A204.1 (cell line): ENCODE measurements around the gene ZBTB7C.

Source experiments
- FAIRE-seq: peaks from 2 replicates; lab custom pipeline; 2012; peaks lifted over from hg19 to GRCh38; lab: Jason Lieb, UNC

Gene ZBTB7C

DNA sequence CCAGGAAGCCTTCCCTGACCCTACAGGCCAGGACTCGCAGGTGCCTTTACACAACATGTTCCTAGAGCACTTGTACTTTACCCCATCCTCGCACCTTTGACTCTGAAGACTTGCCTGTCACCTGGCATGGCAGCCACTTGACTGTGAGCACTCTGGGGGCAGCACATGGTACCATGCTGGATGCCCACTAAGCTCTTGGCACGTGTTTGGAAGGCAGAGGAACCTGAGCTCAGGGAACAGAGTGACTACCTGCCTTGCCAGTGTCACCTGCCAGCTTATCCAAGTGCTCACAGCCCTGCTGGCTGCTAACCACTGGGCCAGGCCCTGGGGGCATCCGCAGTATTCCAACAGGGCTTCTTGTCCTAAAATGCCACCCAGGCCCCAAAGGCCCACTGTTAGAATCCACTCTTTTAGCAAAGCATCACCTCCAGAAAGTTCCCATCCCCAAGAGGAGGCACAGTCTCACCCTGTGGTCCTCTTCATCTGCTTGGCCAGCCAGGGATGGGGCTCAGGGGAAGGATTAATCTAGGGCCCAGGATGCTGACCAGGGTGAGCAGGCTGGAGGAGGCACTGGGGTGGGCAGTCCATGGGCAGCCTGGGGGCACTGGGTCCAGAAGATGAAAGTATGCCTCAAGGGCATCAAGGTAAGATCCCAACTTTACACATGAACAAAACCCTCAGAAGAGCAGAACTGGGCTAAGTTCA lies 57.0 kb downstream of the ZBTB7C start:
- FAIRE-seq, result no peak

DNA sequence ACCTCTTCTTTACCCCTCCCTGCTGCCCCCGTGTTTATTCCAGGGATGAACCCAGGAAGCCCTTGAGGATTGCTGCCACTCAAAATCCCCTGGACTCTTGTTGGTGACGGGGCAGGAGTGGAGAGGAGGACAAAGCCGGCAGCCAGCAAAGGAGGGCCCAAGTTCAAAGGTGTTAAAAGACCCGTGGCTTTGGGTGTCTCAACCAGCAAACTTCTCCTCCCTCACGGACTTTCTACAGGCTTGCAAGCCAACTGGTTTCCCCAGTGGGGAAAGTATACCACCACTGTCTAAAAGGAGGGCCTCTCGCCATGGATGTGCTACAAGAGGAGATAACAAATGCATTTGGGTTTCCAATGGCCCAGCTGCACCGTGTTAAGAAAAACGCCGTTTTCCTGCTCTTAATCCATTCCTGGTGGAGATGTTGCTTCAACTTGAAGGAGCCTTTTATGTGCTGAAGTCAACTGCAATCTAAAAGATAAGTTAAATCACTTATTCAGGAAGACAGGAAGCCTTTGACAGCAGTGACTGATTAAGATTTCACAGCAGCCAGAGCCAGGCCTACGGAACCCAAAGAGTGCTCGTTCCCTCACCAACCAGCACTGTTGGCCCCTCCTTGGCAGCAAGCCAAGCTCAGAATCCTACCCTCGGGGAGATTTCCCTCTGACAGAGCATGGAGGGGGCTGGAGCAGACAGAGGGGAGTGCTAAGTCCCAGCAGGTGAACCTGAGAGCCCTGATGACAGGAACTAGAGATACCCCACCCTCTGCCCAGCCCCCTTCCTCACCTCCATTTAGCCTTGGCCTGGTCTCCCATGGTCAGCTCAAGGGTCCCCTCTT lies 57.8 kb downstream of the ZBTB7C start:
- FAIRE-seq, result no peak

GRCh38 chr18:48348739-48349138 lies 60.4 kb downstream of the ZBTB7C start:
- FAIRE-seq, result no peak

- FAIRE-seq, result no peak
Observed at GRCh38 chr18:48347756-48348326, 61.3 kb downstream of the ZBTB7C start.

- FAIRE-seq, result no peak
Observed at GRCh38 chr18:48345596-48345995, 63.6 kb downstream of the ZBTB7C start.

DNA sequence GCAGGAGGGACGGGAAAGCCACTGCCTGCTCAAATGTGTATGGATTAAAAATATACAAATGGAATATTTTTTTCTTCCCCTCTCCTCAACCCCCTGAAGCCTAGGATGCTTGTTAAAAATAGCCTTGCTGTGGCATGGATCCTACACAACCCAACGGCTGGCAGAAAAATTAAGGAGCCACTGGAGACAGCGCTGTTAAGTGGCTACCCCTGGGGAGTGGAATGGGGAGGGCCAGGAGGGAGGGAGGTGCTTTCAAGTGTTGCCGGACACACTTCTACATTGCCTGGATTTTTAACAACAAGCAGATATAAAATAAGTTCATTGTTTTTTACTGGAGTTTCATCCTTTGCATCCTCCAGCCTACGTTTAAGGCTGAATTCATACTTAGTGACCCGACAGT lies 66.6 kb downstream of the ZBTB7C start:
- no peak for FAIRE-seq

DNA sequence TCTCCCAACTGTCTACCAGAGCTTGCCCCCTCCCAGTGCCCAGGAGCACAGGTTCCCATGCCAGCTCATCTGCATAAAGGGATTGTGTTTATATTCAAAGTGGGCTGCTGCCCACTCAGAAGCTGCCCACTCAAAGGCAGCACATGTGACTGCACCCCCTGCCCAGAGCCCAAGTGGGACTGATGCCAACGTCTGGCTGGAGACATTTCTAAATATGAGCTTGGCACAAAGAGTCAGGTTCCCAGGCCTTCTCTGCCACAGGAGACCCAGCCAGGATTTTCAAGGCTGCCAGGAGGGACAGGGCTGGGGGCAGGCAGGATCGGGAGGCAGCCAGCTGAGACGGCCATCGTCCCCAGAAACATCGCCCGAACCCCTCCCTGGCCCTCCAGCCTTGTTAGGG lies 67.1 kb downstream of the ZBTB7C start:
- FAIRE-seq, result no peak

GRCh38 chr18:48340560-48340959 lies 68.6 kb downstream of the ZBTB7C start:
- FAIRE-seq, result no peak

DNA sequence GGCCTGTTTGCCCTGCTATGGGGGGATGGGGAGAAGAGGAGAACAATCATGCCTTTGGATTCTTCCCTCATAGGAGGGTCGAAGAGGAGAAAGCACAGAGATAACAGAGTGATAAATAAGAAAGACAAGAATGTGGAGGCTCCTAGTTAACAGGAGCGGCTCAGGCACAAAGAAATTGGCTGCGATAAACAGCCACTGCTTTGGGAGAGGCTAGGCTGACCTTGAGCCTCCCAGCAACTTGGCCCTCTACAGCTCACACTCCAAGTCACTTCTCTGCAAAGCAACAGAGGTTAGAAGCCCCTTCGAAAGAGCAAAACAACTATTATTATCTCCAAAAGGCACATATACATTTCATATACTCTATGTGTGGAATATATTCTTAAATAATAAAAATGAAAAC lies 69.5 kb downstream of the ZBTB7C start:
- FAIRE-seq, result no peak

GRCh38 chr18:48338915-48339314 lies 70.3 kb downstream of the ZBTB7C start:
- no peak for FAIRE-seq

- FAIRE-seq, result no peak
Observed at GRCh38 chr18:48337053-48337452, 72.1 kb downstream of the ZBTB7C start.

GRCh38 chr18:48336332-48336731 lies 72.9 kb downstream of the ZBTB7C start:
- no peak for FAIRE-seq

DNA sequence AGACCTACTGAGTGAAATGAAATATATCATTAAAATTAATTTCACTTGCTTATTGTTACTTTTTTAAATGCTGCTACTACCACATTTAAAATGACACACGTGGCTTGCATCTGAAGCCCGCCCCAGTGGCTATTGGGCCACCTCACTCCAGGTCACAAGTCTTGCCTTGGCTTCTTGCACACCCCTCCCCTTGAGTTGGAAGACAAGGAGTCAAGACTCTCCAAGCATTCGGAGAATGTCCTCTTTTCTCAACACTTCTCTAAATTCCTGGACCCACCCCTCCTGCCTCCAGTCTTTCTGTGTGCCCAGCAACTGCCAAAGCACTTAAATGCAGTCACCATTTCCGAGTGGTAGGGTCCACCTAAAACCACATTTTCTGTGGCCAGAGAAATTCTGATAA lies 73.4 kb downstream of the ZBTB7C start:
- no peak for FAIRE-seq

GRCh38 chr18:48334845-48335244 lies 74.3 kb downstream of the ZBTB7C start:
- no peak for FAIRE-seq

DNA sequence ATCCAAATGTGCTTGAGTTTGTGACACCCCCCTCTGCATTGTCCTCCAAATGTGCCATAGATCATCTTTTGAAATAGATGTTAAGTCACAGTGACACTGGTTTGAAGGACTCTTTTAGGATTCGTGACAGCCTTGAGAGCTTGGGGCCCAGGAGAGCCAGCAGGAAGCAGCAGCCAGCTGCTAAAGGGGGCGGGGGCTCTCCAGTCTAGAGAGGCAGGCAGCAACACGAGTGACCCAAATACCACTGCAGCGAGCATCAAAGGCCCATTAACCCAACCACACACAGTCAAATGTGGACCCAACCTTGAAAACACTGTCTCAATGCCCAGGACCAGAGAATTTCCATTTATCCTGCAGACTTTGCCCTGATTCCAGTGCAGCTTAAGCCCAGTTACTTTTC lies 75.6 kb downstream of the ZBTB7C start:
- no peak for FAIRE-seq

GRCh38 chr18:48330016-48330991 lies 78.9 kb downstream of the ZBTB7C start:
- no peak for FAIRE-seq

DNA sequence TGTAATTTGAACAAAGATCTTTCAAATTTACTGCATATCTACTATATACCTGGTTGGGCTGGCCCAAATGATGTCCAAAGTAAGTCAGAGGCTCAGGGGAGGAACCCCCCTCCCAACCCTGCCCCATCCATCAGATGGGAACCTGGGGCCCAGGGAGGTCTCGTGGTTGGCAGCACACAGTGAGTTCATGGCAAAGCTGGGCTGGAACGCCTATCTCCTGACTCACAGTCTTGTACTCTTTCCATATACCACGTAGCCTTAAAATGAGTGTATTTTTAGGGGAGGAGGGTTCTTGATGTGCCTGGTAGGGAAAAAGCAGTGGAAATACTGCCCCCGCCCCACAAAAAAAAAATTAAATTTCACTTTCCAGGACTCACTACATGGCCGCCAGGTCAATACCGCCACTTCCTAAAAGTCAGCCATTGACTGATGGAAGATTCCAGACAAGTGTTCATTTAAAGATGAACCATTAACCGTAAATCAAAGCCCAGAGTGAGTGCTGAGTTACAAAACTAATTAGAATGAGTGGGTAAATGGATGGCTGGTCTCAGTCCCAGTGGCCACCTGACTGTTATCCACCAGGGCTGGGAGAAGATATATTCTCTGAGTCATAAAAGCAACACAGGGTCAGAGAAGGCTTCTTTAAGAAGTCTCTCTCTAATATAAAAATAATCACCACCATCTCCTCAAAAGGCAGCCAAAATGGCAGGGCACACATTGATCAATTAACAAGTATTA lies 80.5 kb downstream of the ZBTB7C start:
- no peak for FAIRE-seq

GRCh38 chr18:48326901-48327675 lies 82.1 kb downstream of the ZBTB7C start:
- FAIRE-seq, result no peak

DNA sequence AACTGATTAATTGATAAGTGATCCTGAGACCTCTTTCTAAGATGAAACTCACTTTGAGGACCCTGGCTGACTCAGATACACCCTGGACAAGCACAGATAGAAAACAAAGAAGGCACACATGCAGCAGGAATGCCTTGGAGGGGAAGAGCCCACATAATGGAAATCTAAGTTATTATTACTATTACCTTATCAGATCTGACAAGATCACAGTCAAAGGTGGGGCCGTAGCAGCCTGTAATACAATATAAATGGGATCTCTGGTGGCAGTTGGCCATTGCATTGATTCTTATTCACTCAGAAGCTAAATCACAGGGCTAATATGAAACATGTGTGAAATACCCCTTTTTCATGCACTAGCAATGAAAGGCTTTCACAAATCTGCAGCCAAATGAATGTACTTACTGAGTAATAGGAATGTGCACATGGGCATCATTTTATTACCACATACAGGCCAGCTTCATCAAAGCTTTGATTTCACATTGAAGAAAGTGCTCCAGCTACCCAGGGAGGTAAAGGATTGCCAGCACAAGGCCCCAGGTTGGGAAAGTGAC lies 84.0 kb downstream of the ZBTB7C start:
- no peak for FAIRE-seq

- FAIRE-seq, result no peak
Observed at GRCh38 chr18:48324651-48325050, 84.5 kb downstream of the ZBTB7C start.
